Measurements from ENCODE around the gene SYT1. TPM values are rescaled to one million over a fixed set of nuclear protein-coding genes. Genes with fewer than 3 reads are reported as not detected.
"Not testable (repeated sequence)": the region's sequence is repeated elsewhere in the genome, so short reads cannot be mapped to it uniquely, and the experiment has no call there.

The SYT1 gene
- total and polyA plus RNA-seq, 2 donors (not counting 1 experiment from before 2014, with no cell fraction given) = 0.60 to 1.3 TPM

DNA sequence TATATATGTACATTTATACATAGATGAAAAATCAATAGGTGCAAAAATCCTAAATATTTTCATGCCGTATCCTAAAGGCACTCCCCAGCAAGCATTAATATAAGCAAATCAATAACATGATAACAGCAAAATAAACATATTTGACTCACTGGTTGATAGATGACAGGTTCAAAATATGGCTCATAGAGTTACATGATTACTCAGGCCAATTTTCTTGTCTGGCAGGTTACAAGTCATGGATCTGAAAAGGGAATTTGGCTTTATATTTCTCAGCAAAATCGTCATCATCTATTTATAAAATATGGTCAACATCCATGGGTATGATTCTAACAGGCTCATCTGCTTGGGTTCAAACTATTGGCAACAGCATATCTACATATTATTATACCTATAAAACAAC lies 34.9 kb upstream of the SYT1 start:
- TF ChIP-seq, protein P1, sequence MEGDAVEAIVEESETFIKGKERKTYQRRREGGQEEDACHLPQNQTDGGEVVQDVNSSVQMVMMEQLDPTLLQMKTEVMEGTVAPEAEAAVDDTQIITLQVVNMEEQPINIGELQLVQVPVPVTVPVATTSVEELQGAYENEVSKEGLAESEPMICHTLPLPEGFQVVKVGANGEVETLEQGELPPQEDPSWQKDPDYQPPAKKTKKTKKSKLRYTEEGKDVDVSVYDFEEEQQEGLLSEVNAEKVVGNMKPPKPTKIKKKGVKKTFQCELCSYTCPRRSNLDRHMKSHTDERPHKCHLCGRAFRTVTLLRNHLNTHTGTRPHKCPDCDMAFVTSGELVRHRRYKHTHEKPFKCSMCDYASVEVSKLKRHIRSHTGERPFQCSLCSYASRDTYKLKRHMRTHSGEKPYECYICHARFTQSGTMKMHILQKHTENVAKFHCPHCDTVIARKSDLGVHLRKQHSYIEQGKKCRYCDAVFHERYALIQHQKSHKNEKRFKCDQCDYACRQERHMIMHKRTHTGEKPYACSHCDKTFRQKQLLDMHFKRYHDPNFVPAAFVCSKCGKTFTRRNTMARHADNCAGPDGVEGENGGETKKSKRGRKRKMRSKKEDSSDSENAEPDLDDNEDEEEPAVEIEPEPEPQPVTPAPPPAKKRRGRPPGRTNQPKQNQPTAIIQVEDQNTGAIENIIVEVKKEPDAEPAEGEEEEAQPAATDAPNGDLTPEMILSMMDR (IDR thresholded peaks at IDR 0.05) = no peak
- no peak for TF ChIP-seq EZH2 (IDR thresholded peaks at IDR 0.05; ENCODE audit: borderline replicate concordance, insufficient read depth, low read depth, low read length, poor library complexity, severe bottlenecking)
- no peak overlapping the region for H3K27ac ChIP-seq (ENCODE audit: low read length in 2 of 2)
- Mint-ChIP-seq H3K27ac (no peak overlapping the region), H3K9me3 (ENCODE audit: insufficient read depth) (no peaks in the 10 kb centered on the region), H3K4me3 (no peak overlapping the region), H3K27me3 (peaks cover 3% of the 10 kb centered on the region), H3K4me1 (no peaks in the 10 kb centered on the region)
- H2AFZ ChIP-seq (ENCODE audit: insufficient read depth, low read depth, low read length, poor library complexity, severe bottlenecking) = no peak overlapping the region
- intact Hi-C loops (cut with micrococcal nuclease) = no loop called here
- no peak for DNase-seq
- H3K9ac ChIP-seq (ENCODE audit: low read length) = no peak overlapping the region
- H3K9me3 ChIP-seq (ENCODE audit: control extremely low read depth in 1 of 3, control insufficient read depth in 2 of 3, insufficient read depth in 1 of 3, low read length in 2 of 3) = no peaks in the 10 kb centered on the region
- no peak overlapping the region for H3K4me2 ChIP-seq (replicated peaks; ENCODE audit: low read depth, low read length, poor library complexity, severe bottlenecking)
- H3K4me3 ChIP-seq (ENCODE audit: control extremely low read depth in 1 of 5, extremely low read depth in 1 of 5, insufficient read depth in 1 of 5, low read depth in 2 of 5, low read length in 4 of 5) = no peak overlapping the region
- no peaks in the 10 kb centered on the region for H3K36me3 ChIP-seq (replicated peaks in 1 of 2; ENCODE audit: control extremely low read depth in 1 of 2, control insufficient read depth in 1 of 2, extremely low read depth in 1 of 2, insufficient read depth in 2 of 2, low read length in 1 of 2)
- H3K27me3 ChIP-seq (replicated peaks in 1 of 4; ENCODE audit: control extremely low read depth in 1 of 4, control insufficient read depth in 3 of 4, insufficient read depth in 4 of 4, low read length in 3 of 4) = no peaks in the 10 kb centered on the region
- ChIA-PET CTCF (no interaction called here), POLR2A (no interaction called here)
- no peaks in the 10 kb centered on the region for H3K4me1 ChIP-seq (ENCODE audit: control insufficient read depth in 2 of 2, insufficient read depth in 2 of 2, low read length in 2 of 2)
- ATAC-seq (ENCODE audit: low read depth) = no peak
- no peaks in the 10 kb centered on the region for H3K79me2 ChIP-seq (ENCODE audit: control insufficient read depth, insufficient read depth, low read length)
- WGBS (ENCODE audit: insufficient coverage) = no CpG with 5 or more reads among the region's 2 CpGs
- no peaks in the 10 kb centered on the region for H4K20me1 ChIP-seq (ENCODE audit: control insufficient read depth, insufficient read depth, low read length, poor library complexity, severe bottlenecking)

DNA sequence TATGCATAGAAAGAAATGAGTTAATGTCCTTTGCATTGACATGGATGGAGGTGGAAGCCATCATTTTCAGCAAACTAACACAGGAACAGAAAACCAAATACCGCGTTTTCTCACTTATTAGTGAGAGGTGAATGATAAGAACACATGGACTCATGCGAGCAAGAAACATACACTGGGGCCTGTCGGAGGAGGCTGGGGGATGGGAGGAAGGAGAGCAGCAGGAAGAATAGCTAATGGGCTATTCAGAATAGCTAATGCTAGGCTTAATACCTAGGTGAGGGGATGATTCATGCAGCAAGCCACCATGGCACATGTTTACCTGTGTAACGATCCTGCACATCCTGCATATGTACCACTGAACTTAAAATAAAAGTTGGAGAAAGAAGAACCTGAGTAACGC lies 29.1 kb upstream of the SYT1 start:
- WGBS (ENCODE audit: insufficient coverage) = 100% methylated on average over 4 of the region's 6 CpGs
- H3K4me3 Mint-ChIP-seq = no peak overlapping the region
- H3K4me1 Mint-ChIP-seq = no peaks in the 10 kb centered on the region
- H3K4me2 ChIP-seq (replicated peaks; ENCODE audit: low read depth, low read length, poor library complexity, severe bottlenecking) = no peak overlapping the region
- CTCF ChIA-PET = no interaction called here
- H3K9me3 Mint-ChIP-seq (ENCODE audit: insufficient read depth) = no peaks in the 10 kb centered on the region
- DNase-seq = no peak
- no peak overlapping the region for H3K4me3 ChIP-seq (ENCODE audit: control extremely low read depth in 1 of 5, extremely low read depth in 1 of 5, insufficient read depth in 1 of 5, low read depth in 2 of 5, low read length in 4 of 5)
- no peak overlapping the region for H3K9ac ChIP-seq (ENCODE audit: low read length)
- no peak overlapping the region for H2AFZ ChIP-seq (ENCODE audit: insufficient read depth, low read depth, low read length, poor library complexity, severe bottlenecking)
- H4K20me1 ChIP-seq (ENCODE audit: control insufficient read depth, insufficient read depth, low read length, poor library complexity, severe bottlenecking) = no peaks in the 10 kb centered on the region
- H3K27ac ChIP-seq (ENCODE audit: low read length in 2 of 2) = no peak overlapping the region
- no peaks in the 10 kb centered on the region for H3K27me3 ChIP-seq (replicated peaks in 1 of 4; ENCODE audit: control extremely low read depth in 1 of 4, control insufficient read depth in 3 of 4, insufficient read depth in 4 of 4, low read length in 3 of 4)
- POLR2A ChIA-PET = no interaction called here
- H3K27me3 Mint-ChIP-seq = peaks cover 3% of the 10 kb centered on the region
- ATAC-seq (ENCODE audit: low read depth) = no peak
- H3K36me3 ChIP-seq (replicated peaks in 1 of 2; ENCODE audit: control extremely low read depth in 1 of 2, control insufficient read depth in 1 of 2, extremely low read depth in 1 of 2, insufficient read depth in 2 of 2, low read length in 1 of 2) = no peaks in the 10 kb centered on the region
- no peaks in the 10 kb centered on the region for H3K9me3 ChIP-seq (ENCODE audit: control extremely low read depth in 1 of 3, control insufficient read depth in 2 of 3, insufficient read depth in 1 of 3, low read length in 2 of 3)
- TF ChIP-seq EZH2 (IDR thresholded peaks at IDR 0.05; ENCODE audit: borderline replicate concordance, insufficient read depth, low read depth, low read length, poor library complexity, severe bottlenecking) = no peak
- TF ChIP-seq, protein P1 (IDR thresholded peaks at IDR 0.05) = no peak
- no peak overlapping the region for H3K27ac Mint-ChIP-seq
- intact Hi-C loops (cut with micrococcal nuclease) = no loop called here
- H3K4me1 ChIP-seq (ENCODE audit: control insufficient read depth in 2 of 2, insufficient read depth in 2 of 2, low read length in 2 of 2) = no peaks in the 10 kb centered on the region
- no peaks in the 10 kb centered on the region for H3K79me2 ChIP-seq (ENCODE audit: control insufficient read depth, insufficient read depth, low read length)

DNA sequence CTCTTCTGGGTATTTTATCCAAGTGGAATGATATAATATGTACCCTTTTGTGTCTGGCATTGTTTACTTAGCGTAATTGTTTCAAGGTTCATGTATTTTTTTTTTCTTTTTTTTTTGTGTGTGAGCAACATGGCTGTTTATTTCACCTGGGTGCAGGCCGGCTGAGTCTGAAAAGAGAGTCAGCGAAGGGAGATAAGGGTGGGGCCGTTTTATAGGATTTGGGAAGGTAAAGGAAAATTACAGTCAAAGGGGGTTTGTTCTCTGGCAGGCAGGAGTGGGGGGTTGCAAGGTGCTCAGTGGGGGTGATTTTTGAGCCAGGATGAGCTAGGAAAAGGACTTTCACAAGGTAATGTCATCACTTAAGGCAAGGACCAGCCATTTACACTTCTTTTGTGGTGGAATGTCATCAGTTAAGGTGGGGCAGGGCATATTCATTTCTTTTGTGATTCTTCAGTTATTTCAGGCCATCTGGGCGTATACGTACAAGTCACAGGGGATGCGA lies 24.0 kb upstream of the SYT1 start:
- H3K27ac ChIP-seq (ENCODE audit: low read length in 2 of 2); H3K27me3 Mint-ChIP-seq; H3K4me2 ChIP-seq (replicated peaks; ENCODE audit: low read depth, low read length, poor library complexity, severe bottlenecking); ATAC-seq (ENCODE audit: low read depth); CTCF ChIA-PET; H3K36me3 ChIP-seq (replicated peaks in 1 of 2; ENCODE audit: control extremely low read depth in 1 of 2, control insufficient read depth in 1 of 2, extremely low read depth in 1 of 2, insufficient read depth in 2 of 2, low read length in 1 of 2); H3K4me3 ChIP-seq (ENCODE audit: control extremely low read depth in 1 of 5, extremely low read depth in 1 of 5, insufficient read depth in 1 of 5, low read depth in 2 of 5, low read length in 4 of 5); H3K9me3 Mint-ChIP-seq (ENCODE audit: insufficient read depth); POLR2A ChIA-PET; H3K4me1 Mint-ChIP-seq; DNase-seq; H2AFZ ChIP-seq (ENCODE audit: insufficient read depth, low read depth, low read length, poor library complexity, severe bottlenecking); H3K27ac Mint-ChIP-seq; H3K4me1 ChIP-seq (ENCODE audit: control insufficient read depth in 2 of 2, insufficient read depth in 2 of 2, low read length in 2 of 2); H3K4me3 Mint-ChIP-seq; intact Hi-C loops (cut with micrococcal nuclease); H3K79me2 ChIP-seq (ENCODE audit: control insufficient read depth, insufficient read depth, low read length); H3K9ac ChIP-seq (ENCODE audit: low read length); H3K27me3 ChIP-seq (replicated peaks in 1 of 4; ENCODE audit: control extremely low read depth in 1 of 4, control insufficient read depth in 3 of 4, insufficient read depth in 4 of 4, low read length in 3 of 4); H3K9me3 ChIP-seq (ENCODE audit: control extremely low read depth in 1 of 3, control insufficient read depth in 2 of 3, insufficient read depth in 1 of 3, low read length in 2 of 3); H4K20me1 ChIP-seq (ENCODE audit: control insufficient read depth, insufficient read depth, low read length, poor library complexity, severe bottlenecking): not testable (repeated sequence)
- 94% methylated on average over 4 of the region's 7 CpGs for WGBS (ENCODE audit: insufficient coverage)

Measured in B cell (primary cell).